ENCODE measurements around the gene CNTN5.

DNA sequence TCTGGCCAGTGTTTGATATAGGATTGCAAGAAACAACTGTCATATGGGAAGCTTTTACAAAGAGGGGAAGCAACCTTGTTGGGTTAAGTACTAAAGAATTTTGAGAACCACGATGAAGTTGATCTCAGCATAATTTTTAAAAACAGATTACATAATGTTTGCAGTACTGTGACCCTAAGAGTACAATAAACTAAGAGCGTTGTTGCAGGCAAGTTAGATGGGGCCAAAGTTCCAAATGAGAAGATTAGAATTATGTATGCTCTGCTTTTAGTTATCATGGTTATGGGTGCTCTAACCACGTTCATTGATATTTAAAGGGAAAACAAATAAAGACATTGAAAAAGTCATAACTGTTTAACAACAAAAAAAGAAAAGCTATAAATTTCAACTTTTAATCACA is 177.5 kb downstream of the CNTN5 start:
- TF ChIP-seq, protein P1, sequence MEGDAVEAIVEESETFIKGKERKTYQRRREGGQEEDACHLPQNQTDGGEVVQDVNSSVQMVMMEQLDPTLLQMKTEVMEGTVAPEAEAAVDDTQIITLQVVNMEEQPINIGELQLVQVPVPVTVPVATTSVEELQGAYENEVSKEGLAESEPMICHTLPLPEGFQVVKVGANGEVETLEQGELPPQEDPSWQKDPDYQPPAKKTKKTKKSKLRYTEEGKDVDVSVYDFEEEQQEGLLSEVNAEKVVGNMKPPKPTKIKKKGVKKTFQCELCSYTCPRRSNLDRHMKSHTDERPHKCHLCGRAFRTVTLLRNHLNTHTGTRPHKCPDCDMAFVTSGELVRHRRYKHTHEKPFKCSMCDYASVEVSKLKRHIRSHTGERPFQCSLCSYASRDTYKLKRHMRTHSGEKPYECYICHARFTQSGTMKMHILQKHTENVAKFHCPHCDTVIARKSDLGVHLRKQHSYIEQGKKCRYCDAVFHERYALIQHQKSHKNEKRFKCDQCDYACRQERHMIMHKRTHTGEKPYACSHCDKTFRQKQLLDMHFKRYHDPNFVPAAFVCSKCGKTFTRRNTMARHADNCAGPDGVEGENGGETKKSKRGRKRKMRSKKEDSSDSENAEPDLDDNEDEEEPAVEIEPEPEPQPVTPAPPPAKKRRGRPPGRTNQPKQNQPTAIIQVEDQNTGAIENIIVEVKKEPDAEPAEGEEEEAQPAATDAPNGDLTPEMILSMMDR (IDR thresholded peaks at IDR 0.05), result no peak
- no peak for TF ChIP-seq POLR2A (IDR thresholded peaks at IDR 0.05)

Measured in uterus (tissue), 2 donors.